ENCODE measurements around the gene SPEG.

DNA sequence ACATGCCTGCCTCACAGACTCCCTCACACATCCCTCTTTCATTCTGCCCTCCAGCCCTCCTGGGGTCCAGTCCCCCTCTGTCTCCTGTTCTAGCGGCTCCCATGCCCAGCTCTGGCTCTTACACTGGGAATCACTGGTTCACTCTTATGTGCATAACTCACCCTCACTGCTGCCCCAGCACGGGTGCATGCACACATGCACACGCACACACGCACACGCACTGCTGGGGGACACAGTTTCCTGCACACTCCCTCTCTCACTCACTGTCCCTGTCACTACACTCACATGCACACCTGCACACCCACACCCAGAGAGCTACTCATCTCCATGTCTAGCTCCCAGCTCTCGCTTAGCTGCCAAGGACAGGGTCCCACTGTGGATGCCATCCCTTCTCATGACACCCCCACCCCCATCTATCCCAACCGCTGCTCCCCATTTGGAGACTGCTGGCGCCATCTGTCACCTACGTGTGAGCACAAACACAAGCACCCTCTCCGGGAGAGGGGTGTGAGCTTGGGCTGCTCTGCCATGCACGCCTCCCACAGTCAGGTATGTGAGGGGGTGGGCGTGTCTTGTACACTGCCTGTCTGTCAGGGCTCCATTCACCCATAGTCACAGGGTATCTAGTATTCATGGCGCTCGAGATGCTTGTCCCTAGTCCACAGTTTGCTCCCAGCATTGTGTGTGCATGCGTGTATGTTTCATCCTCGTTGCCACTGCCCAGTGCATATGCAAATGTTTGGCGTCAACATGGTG is 81.4 kb downstream of the SPEG start:
- TF ChIP-seq POLR2A (IDR thresholded peaks at IDR 0.05) (no peak), CTCF (IDR thresholded peaks at IDR 0.05) (no peak)

Data from body of pancreas (tissue), 4 donors.